HFFc6 (cell line): ENCODE results near the gene ZIC1. TPM values are rescaled to one million over a fixed set of nuclear protein-coding genes. Genes with fewer than 3 reads are reported as not detected.

Experiments used
- DNase-seq: peaks from one replicate; pipeline ENCODE4 v3.0.0-alpha.2; 2018
- H3K27ac Mint-ChIP-seq: 2 replicates; pipeline ENCODE4 v1.8.0; 2020; ENCODE audit warnings: mild to moderate bottlenecking, mixed read lengths
- H3K27me3 Mint-ChIP-seq: 2 replicates; pipeline ENCODE4 v1.8.0; 2021; ENCODE audit warnings: mild to moderate bottlenecking, moderate library complexity, mixed read lengths; ENCODE audit not compliant: insufficient read depth
- H3K36me3 Mint-ChIP-seq: 2 replicates; pipeline ENCODE4 v1.8.0; 2021; ENCODE audit warnings: low read depth, mixed read lengths
- H3K4me1 Mint-ChIP-seq: 2 replicates; pipeline ENCODE4 v1.8.0; 2020; ENCODE audit warnings: low read depth, mixed read lengths
- H3K4me3 Mint-ChIP-seq: 2 replicates; pipeline ENCODE4 v1.8.0; 2020; ENCODE audit warnings: mild to moderate bottlenecking, moderate library complexity, mixed read lengths
- H3K9me3 Mint-ChIP-seq: 2 replicates; pipeline ENCODE4 v1.8.0; 2020; ENCODE audit warnings: mild to moderate bottlenecking, mixed read lengths
- CTCF ChIP-seq: fragments of 200-600 bp; sonication (generic); IDR thresholded peaks from 2 replicates; pipeline ENCODE4 v1.5.0; 2021; ENCODE audit warnings: antibody characterized with exemption, mild to moderate bottlenecking
- total RNA-seq, 6 experiments: library from RNA; stranded (reverse); fragmentation: NEBNext Ultra II Directional; extraction: Animal tissue kit (Norgen Biotek cat#: 25700); gene quantifications; 2 replicates in 1 of 6; 3 replicates in 5 of 6; pipeline ENCODE4 v1.2.3, GENCODE V29; 2021

The ZIC1 gene
- total RNA-seq, 6 experiments from 2014 or later = 0.43 to 1.0 (median 0.57) TPM

GRCh38 chr3:147423798-147424580 is 14.8 kb downstream of the ZIC1 start:
- Mint-ChIP-seq H3K27me3 (peaks cover 47% of the 10 kb centered on the region), H3K36me3 (no peaks in the 10 kb centered on the region; the same call in 1 of the 2 replicates), H3K27ac (no peak overlapping the region), H3K9me3 (peaks cover 8% of the 10 kb centered on the region; the same call in 1 of the 2 replicates), H3K4me3 (no peak overlapping the region; the same call in 1 of the 2 replicates), H3K4me1 (peaks cover 16% of the 10 kb centered on the region; the same call in 1 of the 2 replicates)
- no peak for DNase-seq
- TF ChIP-seq CTCF = no peak

- Mint-ChIP-seq H3K27me3 (peaks cover 45% of the 10 kb centered on the region), H3K9me3 (peaks cover 8% of the 10 kb centered on the region; the same call in 1 of the 2 replicates), H3K4me1 (peaks cover 12% of the 10 kb centered on the region; the same call in 1 of the 2 replicates), H3K36me3 (no peaks in the 10 kb centered on the region; the same call in 1 of the 2 replicates), H3K27ac (no peak overlapping the region), H3K4me3 (no peak overlapping the region)
- no peak for TF ChIP-seq CTCF
- no peak for DNase-seq
Observed at GRCh38 chr3:147424581-147425387, 15.6 kb downstream of the ZIC1 start.

- DNase-seq = no peak
- H3K36me3 Mint-ChIP-seq = no peaks in the 10 kb centered on the region
- no peak overlapping the region for H3K27ac Mint-ChIP-seq
- no peak for TF ChIP-seq CTCF
- no peak overlapping the region for H3K4me3 Mint-ChIP-seq
- peaks cover 8% of the 10 kb centered on the region; the same call in 1 of the 2 replicates for H3K9me3 Mint-ChIP-seq
- peaks cover 39% of the 10 kb centered on the region for H3K27me3 Mint-ChIP-seq
- H3K4me1 Mint-ChIP-seq = peaks cover 10% of the 10 kb centered on the region; the same call in 1 of the 2 replicates
Observed at GRCh38 chr3:147425388-147425850, 16.3 kb downstream of the ZIC1 start.

- H3K27me3 Mint-ChIP-seq = peaks cover 31% of the 10 kb centered on the region
- DNase-seq = no peak
- peaks cover 8% of the 10 kb centered on the region; the same call in 1 of the 2 replicates for H3K9me3 Mint-ChIP-seq
- no peak overlapping the region for H3K27ac Mint-ChIP-seq
- TF ChIP-seq CTCF = no peak
- peaks cover 10% of the 10 kb centered on the region; the same call in 1 of the 2 replicates for H3K4me1 Mint-ChIP-seq
- no peaks in the 10 kb centered on the region for H3K36me3 Mint-ChIP-seq
- no peak overlapping the region for H3K4me3 Mint-ChIP-seq
Observed at GRCh38 chr3:147426931-147427330, 17.8 kb downstream of the ZIC1 start.

- no peak for DNase-seq
- peaks cover 5% of the 10 kb centered on the region; the same call in 1 of the 2 replicates for H3K9me3 Mint-ChIP-seq
- H3K4me1 Mint-ChIP-seq = peaks cover 2% of the 10 kb centered on the region; the same call in 1 of the 2 replicates
- H3K4me3 Mint-ChIP-seq = no peak overlapping the region
- H3K27me3 Mint-ChIP-seq = peaks cover 23% of the 10 kb centered on the region
- no peaks in the 10 kb centered on the region for H3K36me3 Mint-ChIP-seq
- H3K27ac Mint-ChIP-seq = no peak overlapping the region
- no peak for TF ChIP-seq CTCF
Observed at GRCh38 chr3:147427746-147428145, 18.6 kb downstream of the ZIC1 start.
